Measurements from ENCODE around the gene HAGH.

Gene HAGH

DNA sequence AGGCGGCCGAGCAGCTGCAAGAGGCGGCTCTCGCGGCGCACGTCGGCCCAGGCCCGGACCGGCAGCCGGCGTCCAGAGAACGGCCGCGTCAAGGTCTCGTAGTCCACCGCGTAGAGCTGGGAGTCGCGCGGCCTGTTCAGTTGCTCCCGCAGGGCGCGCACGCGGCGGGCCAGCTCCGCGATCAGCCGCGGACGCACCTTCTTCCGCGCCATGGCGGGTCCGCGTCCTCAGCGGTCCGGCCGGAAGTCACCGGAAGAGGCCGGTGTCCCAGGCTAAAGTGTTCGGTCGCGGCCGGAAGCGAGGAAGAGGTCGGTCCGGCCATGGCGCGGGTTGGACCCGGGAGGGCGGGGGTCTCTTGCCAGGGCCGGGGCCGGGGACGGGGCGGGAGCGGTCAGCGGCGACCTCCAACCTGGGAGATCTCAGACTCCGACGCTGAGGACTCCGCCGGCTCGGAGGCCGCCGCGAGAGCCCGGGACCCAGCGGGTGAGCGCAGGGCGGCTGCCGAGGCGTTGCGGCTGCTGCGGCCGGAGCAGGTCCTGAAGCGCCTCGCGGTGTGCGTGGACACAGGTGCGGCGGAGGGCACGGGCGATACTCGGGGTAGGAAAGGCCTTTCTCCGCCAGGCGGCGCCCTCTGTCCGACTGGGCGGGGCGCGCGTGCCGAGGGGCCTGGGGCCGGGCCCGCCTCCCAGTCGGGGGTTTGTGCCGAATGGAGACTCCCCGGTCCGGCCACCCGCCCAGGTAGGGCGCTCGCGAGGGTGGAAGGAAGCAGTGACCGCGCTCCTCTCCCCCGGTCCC lies 53.5 kb downstream of the HAGH start, which contains the start of gene MRPS34:
MRPS34 (minus strand) TSS at position 227 of the 795 bp plus-strand sequence; CDS start at position 212, 15 bp downstream.
- peak; percentile 81 for DNase-seq

DNA sequence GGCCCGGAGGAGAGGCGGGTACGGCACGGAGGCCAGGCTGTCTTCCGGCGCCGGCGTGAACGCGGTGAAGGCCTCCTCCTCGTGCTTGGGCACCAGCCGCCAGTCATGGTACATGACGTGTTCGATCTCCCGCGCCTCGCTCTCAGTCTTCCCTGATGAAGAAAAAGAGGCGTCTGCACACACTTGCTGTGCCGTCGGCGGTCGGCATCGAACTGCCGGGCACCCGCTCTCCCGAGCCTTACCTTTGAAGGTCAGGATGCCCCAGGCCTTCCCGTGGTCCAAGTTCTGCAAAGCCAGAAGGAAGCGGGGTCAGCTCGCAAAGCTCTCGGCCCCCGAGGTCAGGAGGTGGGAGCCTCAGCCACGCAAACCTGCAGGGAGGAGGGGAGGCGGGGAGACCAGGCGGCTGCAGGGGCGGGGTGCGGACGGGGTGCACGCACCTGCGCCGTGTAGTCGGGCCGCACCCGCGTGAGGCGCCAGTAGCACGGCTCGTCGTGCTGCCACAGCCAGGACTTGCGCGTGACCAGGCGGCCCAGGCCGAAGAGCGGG lies 54.2 kb downstream of the HAGH start, which contains the start of gene EME2:
EME2 (plus strand) TSS at position 449 of the 546 bp plus-strand sequence. CDS start 418 bp downstream, outside the sequence.
- DNase-seq, result peak; percentile 57

GRCh38 chr16:1771864-1772361 lies 54.7 kb downstream of the HAGH start:
- DNase-seq, result no peak

- DNase-seq, result peak; percentile 82
Measured at GRCh38 chr16:1771188-1771863, 55.3 kb downstream of the HAGH start, which contains the start of gene NME3. NME3 (minus strand) TSS chr16:1771543; CDS start chr16:1771534, 9 bp downstream.

- DNase-seq, result peak; percentile 72
Measured at GRCh38 chr16:1770328-1771187, 56.1 kb downstream of the HAGH start.

DNA sequence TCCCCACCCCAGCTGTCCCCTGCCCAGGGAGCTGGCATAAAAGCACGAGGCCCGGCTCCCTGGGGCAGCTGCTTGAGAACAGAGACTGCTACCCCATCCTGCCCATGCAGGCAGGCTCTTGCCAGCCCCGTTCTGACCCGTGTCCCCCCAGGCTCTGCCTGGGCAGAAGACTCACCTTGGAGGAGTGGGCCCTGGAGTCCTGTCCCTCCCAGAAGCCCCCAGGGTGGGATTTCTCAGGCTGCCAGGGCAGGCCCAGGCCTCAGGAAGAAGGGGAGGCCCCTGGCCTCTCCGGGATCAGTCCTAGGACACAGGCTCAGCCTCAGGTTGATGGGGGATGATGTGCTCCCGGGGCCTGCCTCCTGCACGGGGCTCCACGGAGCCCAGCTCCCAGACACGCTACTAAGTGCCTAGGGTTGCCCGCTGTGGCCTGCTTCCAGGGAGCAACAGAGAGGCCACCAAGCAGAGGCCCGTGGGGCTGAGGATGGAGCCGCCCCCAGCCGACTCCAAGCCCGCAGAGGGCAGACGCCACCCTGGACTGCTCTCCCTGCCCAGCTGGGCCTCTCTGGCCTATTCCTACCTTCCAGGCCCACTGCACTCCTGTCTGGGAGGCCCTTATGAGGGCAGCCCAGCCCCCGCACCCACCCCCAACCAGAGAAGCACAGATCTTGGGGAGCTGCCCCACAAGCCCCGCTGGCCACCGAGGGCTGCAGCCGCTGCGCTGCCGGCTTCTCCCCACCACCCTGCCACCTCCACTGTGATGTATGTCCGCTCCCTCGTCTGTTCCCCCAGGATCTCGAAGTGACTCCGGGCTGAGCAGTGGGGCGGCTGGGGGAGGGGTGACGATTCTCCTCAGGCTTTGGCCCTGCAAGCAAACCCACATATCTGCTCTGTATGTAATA lies 57.0 kb downstream of the HAGH start:
- no peak for DNase-seq

DNA sequence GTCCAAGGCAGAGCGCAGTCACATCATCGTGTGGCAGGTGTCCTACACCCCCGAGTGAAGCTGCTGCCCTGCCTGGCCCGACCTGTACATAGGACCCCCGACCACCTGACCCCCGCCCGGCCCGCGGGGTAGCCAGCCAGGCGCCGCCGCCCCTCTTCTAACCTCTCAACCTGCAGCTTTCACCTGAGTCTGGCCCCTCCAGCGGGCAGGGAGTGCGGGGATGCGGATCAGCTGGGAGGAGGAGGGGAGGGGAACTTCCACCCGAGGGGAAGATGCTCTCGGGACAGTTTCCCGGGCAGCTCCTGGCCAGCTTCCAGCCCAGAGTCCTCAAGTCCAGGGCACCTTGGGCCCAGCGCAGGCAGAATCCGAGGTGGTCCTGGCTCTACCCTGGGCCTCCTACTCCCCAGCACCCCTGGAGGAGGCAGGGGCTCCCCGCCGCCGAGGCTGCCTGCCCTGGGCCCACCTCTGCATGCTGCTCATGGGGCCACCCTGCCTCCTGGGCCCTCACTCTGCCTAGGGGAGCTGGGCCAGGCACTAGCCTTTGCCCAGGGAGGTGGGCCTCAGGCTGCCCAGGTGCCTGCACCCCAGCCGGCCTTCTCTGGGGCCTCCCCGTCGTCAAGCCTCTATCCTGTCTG lies 57.7 kb downstream of the HAGH start:
- no peak for DNase-seq

DNA sequence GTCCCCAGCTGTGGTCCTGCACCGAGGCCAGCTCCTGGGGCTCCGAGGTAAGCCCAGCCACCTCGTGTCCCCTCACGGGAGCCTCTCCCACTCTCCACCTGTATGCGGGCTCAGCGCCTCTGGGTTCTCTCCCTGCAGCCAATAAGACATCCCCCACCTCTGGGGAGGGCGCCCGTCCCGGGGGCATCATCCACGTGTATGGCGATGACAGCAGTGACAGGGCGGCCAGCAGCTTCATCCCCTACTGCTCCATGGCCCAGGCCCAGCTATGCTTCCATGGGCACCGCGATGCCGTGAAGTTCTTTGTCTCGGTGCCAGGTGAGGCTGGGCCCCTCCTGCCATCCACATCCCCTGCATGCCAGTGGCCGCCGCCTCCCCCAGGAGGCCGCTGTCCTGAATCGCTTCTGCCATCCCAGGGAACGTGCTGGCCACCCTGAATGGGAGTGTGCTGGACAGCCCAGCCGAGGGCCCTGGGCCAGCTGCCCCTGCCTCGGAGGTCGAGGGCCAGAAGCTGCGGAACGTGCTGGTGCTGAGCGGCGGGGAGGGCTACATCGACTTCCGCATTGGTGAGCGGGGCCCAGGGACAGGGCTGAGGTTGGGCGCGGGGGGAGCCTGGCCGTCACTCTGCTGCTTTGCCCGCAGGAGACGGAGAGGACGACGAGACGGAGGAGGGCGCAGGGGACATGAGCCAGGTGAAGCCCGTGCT lies 58.4 kb downstream of the HAGH start:
- DNase-seq, result no peak

GRCh38 chr16:1767116-1767994 lies 59.3 kb downstream of the HAGH start:
- DNase-seq, result no peak

DNA sequence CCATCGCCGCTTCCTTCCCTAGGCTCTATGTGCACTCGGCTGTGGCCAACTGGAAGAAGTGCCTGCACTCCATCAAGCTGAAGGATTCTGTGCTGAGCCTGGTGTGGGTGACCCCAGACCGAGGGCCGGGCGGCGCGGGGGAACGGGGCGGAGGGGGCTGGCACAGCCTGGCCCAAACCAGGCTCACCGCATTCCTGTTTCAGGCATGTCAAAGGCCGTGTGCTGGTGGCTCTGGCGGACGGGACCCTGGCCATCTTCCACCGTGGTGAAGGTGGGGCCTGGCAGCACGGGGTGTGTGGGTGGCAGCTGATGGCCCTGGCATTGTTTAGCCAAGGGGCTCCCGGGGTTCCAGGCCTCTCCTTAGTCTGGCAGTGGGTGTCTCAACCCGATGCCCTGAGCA lies 59.9 kb downstream of the HAGH start:
- no peak for DNase-seq

- DNase-seq, result no peak
Measured at GRCh38 chr16:1766231-1766630, 60.4 kb downstream of the HAGH start.

- no peak for DNase-seq
Measured at GRCh38 chr16:1765826-1766225, 60.8 kb downstream of the HAGH start.

DNA sequence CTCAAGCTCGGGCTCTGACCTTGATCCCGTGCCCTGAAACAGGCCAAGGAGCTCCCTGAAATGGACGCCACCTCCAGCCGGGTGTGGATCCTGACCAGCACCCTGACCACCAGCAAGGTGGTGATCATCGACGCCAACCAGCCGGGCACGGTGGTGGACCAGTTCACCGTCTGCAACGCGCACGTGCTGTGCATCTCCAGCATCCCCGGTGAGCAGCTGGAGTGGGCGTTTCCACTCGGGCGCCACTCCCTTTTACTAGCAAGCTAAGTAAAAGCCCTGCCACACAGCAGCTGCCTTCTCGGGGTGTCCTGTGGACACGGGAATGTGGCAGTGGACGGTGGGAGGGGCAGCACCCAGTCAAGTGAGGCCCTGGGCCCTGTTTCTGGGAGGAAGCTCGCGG lies 61.7 kb downstream of the HAGH start:
- DNase-seq, result no peak

DNA sequence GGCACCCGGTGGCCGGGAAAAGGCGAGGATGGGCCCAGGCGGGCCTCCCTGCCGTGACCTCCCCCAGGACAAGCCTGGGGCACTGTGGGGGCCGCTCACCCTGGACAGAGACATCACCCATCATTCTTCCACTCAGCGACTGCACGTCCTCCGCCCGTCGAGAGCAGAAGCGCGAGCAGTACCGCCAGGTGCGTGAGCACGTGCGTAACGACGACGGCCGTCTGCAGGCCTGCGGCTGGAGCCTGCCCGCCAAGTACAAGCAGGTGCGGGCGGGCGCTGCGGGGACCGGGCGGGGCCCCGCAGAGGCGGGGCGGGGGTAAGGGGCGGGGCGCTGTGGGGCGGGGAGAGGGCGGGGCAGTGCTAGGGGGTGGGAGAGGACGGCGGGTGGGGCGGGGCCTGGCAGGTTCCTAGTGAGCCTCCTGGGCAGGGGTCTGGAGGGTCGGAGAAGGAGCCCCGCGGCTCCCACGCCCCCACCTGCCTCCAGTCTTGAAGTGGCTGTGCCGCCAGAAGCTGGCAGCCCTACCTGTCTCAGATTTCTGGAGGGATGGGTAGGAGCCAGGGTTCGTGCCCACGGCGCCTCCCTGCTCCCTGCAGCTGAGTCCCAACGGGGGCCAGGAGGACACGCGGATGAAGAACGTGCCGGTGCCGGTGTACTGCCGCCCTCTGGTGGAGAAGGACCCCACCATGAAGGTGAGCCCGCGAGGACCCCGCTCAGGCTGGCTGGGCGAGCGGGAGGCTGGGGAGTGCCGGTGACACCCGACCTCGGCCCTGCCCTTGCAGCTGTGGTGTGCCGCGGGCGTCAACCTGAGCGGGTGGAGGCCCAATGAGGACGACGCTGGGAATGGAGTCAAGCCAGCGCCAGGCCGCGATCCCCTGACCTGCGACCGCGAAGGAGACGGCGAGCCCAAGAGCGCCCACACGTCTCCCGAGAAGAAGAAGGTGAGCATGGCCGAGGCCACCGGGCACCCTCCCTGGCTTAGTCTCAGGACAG lies 62.8 kb downstream of the HAGH start:
- DNase-seq, result no peak

DNA sequence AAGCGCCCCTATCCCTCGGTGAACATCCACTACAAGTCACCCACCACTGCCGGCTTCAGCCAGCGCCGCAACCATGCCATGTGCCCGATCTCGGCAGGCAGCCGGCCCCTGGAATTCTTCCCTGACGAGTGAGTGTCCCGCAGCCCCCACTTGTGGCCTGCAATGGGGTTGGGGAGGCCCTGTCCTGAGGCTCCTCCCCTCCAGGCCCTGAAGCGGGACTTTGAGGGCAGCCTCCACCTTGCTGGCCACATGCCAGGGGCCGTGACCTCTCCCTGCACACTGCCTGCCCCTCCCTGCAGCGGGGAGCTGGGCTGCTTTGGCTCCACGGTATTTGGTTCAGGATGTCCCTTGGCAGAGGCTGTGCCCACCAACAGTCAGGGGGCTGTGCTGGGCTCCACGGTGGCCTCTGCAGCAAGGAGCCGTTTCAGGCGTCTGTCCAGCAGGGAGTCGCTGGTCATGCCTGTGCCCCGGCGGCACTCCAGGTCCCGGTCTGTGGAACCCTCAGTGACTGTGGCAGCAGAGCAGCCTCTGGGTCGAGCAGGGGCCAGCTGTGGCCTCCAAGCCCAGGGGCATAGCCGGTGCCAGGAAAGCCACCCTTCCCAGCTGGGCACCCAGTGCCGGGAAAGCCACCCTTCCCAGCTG lies 63.6 kb downstream of the HAGH start:
- no peak for DNase-seq

GRCh38 chr16:1762196-1762878 lies 64.3 kb downstream of the HAGH start:
- no peak for DNase-seq

- DNase-seq, result no peak
Measured at GRCh38 chr16:1761751-1762150, 64.9 kb downstream of the HAGH start.

Measured in stimulated activated CD4-positive, alpha-beta T cell treated with anti-CD3 and anti-CD28 coated beads, Interleukin-4, amount 100 ng/mL, for 1 hour (primary cell).